ENCODE data around the gene PAX8. TPM values are rescaled to one million over a fixed set of nuclear protein-coding genes. Genes with fewer than 3 reads are reported as not detected.
A peak's percentile ranks its signal among the peaks of the same experiment; 100 is the strongest.

The PAX8 gene
- total RNA-seq, 1 donor from 2014 or later = not detected

- Histone ChIP-seq H3K9me3 (ENCODE audit: control insufficient read depth in 3 of 3, low read length in 3 of 3) (no peaks in the 10 kb centered on the region), H3K27ac (ENCODE audit: low read depth, low read length) (no peak overlapping the region), H3K4me1 (ENCODE audit: control insufficient read depth in 3 of 3, insufficient read depth in 3 of 3, low read length in 3 of 3) (peaks cover 0 to 11% (median 6%) of the 10 kb centered on the region in 3 donors), H3K27me3 (ENCODE audit: control insufficient read depth in 3 of 3, insufficient read depth in 3 of 3, low read length in 3 of 3) (no peaks in the 10 kb centered on the region), H3K36me3 (ENCODE audit: control insufficient read depth in 3 of 3, insufficient read depth in 3 of 3, low read length in 3 of 3) (no peaks in the 10 kb centered on the region), H3K9ac (ENCODE audit: low read depth in 1 of 3, low read length in 3 of 3) (peak overlapping the region in 2 of 3 donors; percentile 59 to 74), H3K4me3 (ENCODE audit: low read length in 3 of 3) (peak overlapping the region; percentile 63 to 84 (median 79))
These were observed 79.7 kb downstream of the PAX8 start for GRCh38 chr2:113198790-113199612.

- Histone ChIP-seq H3K9ac (ENCODE audit: low read depth in 1 of 3, low read length in 3 of 3) (peak overlapping the region in 2 of 3 donors; percentile 59 to 74), H3K36me3 (ENCODE audit: control insufficient read depth in 3 of 3, insufficient read depth in 3 of 3, low read length in 3 of 3) (no peaks in the 10 kb centered on the region), H3K27ac (ENCODE audit: low read depth, low read length) (no peak overlapping the region), H3K4me3 (ENCODE audit: low read length in 3 of 3) (peak overlapping the region; percentile 63 to 84 (median 79)), H3K4me1 (ENCODE audit: control insufficient read depth in 3 of 3, insufficient read depth in 3 of 3, low read length in 3 of 3) (peaks cover 0 to 11% (median 6%) of the 10 kb centered on the region in 3 donors), H3K9me3 (ENCODE audit: control insufficient read depth in 3 of 3, low read length in 3 of 3) (no peaks in the 10 kb centered on the region), H3K27me3 (ENCODE audit: control insufficient read depth in 3 of 3, insufficient read depth in 3 of 3, low read length in 3 of 3) (no peaks in the 10 kb centered on the region)
These were observed 80.5 kb downstream of the PAX8 start for GRCh38 chr2:113198048-113198789.

GRCh38 chr2:113197347-113198047 lies 81.2 kb downstream of the PAX8 start:
- no peak overlapping the region for H3K9ac ChIP-seq (ENCODE audit: low read depth in 1 of 3, low read length in 3 of 3)
- H3K4me1 ChIP-seq (ENCODE audit: control insufficient read depth in 3 of 3, insufficient read depth in 3 of 3, low read length in 3 of 3) = peaks cover 0 to 11% (median 6%) of the 10 kb centered on the region in 3 donors
- no peaks in the 10 kb centered on the region for H3K27me3 ChIP-seq (ENCODE audit: control insufficient read depth in 3 of 3, insufficient read depth in 3 of 3, low read length in 3 of 3)
- H3K4me3 ChIP-seq (ENCODE audit: low read length in 3 of 3) = no peak overlapping the region
- no peaks in the 10 kb centered on the region for H3K9me3 ChIP-seq (ENCODE audit: control insufficient read depth in 3 of 3, low read length in 3 of 3)
- H3K27ac ChIP-seq (ENCODE audit: low read depth, low read length) = no peak overlapping the region
- H3K36me3 ChIP-seq (ENCODE audit: control insufficient read depth in 3 of 3, insufficient read depth in 3 of 3, low read length in 3 of 3) = no peaks in the 10 kb centered on the region

- Histone ChIP-seq H3K9ac (ENCODE audit: low read depth in 1 of 3, low read length in 3 of 3) (no peak overlapping the region), H3K4me1 (ENCODE audit: control insufficient read depth in 3 of 3, insufficient read depth in 3 of 3, low read length in 3 of 3) (peaks cover 0 to 11% (median 6%) of the 10 kb centered on the region in 3 donors), H3K36me3 (ENCODE audit: control insufficient read depth in 3 of 3, insufficient read depth in 3 of 3, low read length in 3 of 3) (no peaks in the 10 kb centered on the region), H3K9me3 (ENCODE audit: control insufficient read depth in 3 of 3, low read length in 3 of 3) (no peaks in the 10 kb centered on the region), H3K27me3 (ENCODE audit: control insufficient read depth in 3 of 3, insufficient read depth in 3 of 3, low read length in 3 of 3) (no peaks in the 10 kb centered on the region), H3K27ac (ENCODE audit: low read depth, low read length) (no peak overlapping the region), H3K4me3 (ENCODE audit: low read length in 3 of 3) (no peak overlapping the region)
These were observed 81.9 kb downstream of the PAX8 start for GRCh38 chr2:113196839-113197238.

GRCh38 chr2:113195923-113196501 lies 82.7 kb downstream of the PAX8 start:
- H3K9ac ChIP-seq (ENCODE audit: low read depth in 1 of 3, low read length in 3 of 3) = no peak overlapping the region
- H3K4me1 ChIP-seq (ENCODE audit: control insufficient read depth in 3 of 3, insufficient read depth in 3 of 3, low read length in 3 of 3) = peaks cover 0 to 11% (median 6%) of the 10 kb centered on the region in 3 donors
- no peak overlapping the region for H3K4me3 ChIP-seq (ENCODE audit: low read length in 3 of 3)
- no peaks in the 10 kb centered on the region for H3K36me3 ChIP-seq (ENCODE audit: control insufficient read depth in 3 of 3, insufficient read depth in 3 of 3, low read length in 3 of 3)
- no peaks in the 10 kb centered on the region for H3K27me3 ChIP-seq (ENCODE audit: control insufficient read depth in 3 of 3, insufficient read depth in 3 of 3, low read length in 3 of 3)
- no peaks in the 10 kb centered on the region for H3K9me3 ChIP-seq (ENCODE audit: control insufficient read depth in 3 of 3, low read length in 3 of 3)
- H3K27ac ChIP-seq (ENCODE audit: low read depth, low read length) = no peak overlapping the region

- no peaks in the 10 kb centered on the region for H3K9me3 ChIP-seq (ENCODE audit: control insufficient read depth in 3 of 3, low read length in 3 of 3)
- no peak overlapping the region for H3K4me3 ChIP-seq (ENCODE audit: low read length in 3 of 3)
- H3K9ac ChIP-seq (ENCODE audit: low read depth in 1 of 3, low read length in 3 of 3) = no peak overlapping the region
- no peak overlapping the region for H3K27ac ChIP-seq (ENCODE audit: low read depth, low read length)
- H3K27me3 ChIP-seq (ENCODE audit: control insufficient read depth in 3 of 3, insufficient read depth in 3 of 3, low read length in 3 of 3) = no peaks in the 10 kb centered on the region
- H3K36me3 ChIP-seq (ENCODE audit: control insufficient read depth in 3 of 3, insufficient read depth in 3 of 3, low read length in 3 of 3) = no peaks in the 10 kb centered on the region
- no peaks in the 10 kb centered on the region for H3K4me1 ChIP-seq (ENCODE audit: control insufficient read depth in 3 of 3, insufficient read depth in 3 of 3, low read length in 3 of 3)
These were observed 86.1 kb downstream of the PAX8 start for GRCh38 chr2:113192459-113193100.

- Histone ChIP-seq H3K4me3 (ENCODE audit: low read length in 3 of 3) (no peak overlapping the region), H3K27ac (ENCODE audit: low read depth, low read length) (no peak overlapping the region), H3K36me3 (ENCODE audit: control insufficient read depth in 3 of 3, insufficient read depth in 3 of 3, low read length in 3 of 3) (no peaks in the 10 kb centered on the region), H3K9me3 (ENCODE audit: control insufficient read depth in 3 of 3, low read length in 3 of 3) (no peaks in the 10 kb centered on the region), H3K9ac (ENCODE audit: low read depth in 1 of 3, low read length in 3 of 3) (no peak overlapping the region), H3K4me1 (ENCODE audit: control insufficient read depth in 3 of 3, insufficient read depth in 3 of 3, low read length in 3 of 3) (no peaks in the 10 kb centered on the region), H3K27me3 (ENCODE audit: control insufficient read depth in 3 of 3, insufficient read depth in 3 of 3, low read length in 3 of 3) (no peaks in the 10 kb centered on the region)
These were observed 87.8 kb downstream of the PAX8 start for GRCh38 chr2:113190871-113191270.

- H3K4me3 ChIP-seq (ENCODE audit: low read length in 3 of 3) = no peak overlapping the region
- H3K27me3 ChIP-seq (ENCODE audit: control insufficient read depth in 3 of 3, insufficient read depth in 3 of 3, low read length in 3 of 3) = no peaks in the 10 kb centered on the region
- no peaks in the 10 kb centered on the region for H3K4me1 ChIP-seq (ENCODE audit: control insufficient read depth in 3 of 3, insufficient read depth in 3 of 3, low read length in 3 of 3)
- H3K27ac ChIP-seq (ENCODE audit: low read depth, low read length) = no peak overlapping the region
- H3K9me3 ChIP-seq (ENCODE audit: control insufficient read depth in 3 of 3, low read length in 3 of 3) = no peaks in the 10 kb centered on the region
- H3K9ac ChIP-seq (ENCODE audit: low read depth in 1 of 3, low read length in 3 of 3) = no peak overlapping the region
- H3K36me3 ChIP-seq (ENCODE audit: control insufficient read depth in 3 of 3, insufficient read depth in 3 of 3, low read length in 3 of 3) = no peaks in the 10 kb centered on the region
These were observed 91.0 kb downstream of the PAX8 start for GRCh38 chr2:113187771-113188170.

GRCh38 chr2:113186433-113186796 lies 92.3 kb downstream of the PAX8 start:
- Histone ChIP-seq H3K4me3 (ENCODE audit: low read length in 3 of 3) (no peak overlapping the region), H3K36me3 (ENCODE audit: control insufficient read depth in 3 of 3, insufficient read depth in 3 of 3, low read length in 3 of 3) (no peaks in the 10 kb centered on the region), H3K27me3 (ENCODE audit: control insufficient read depth in 3 of 3, insufficient read depth in 3 of 3, low read length in 3 of 3) (no peaks in the 10 kb centered on the region), H3K27ac (ENCODE audit: low read depth, low read length) (no peak overlapping the region), H3K9ac (ENCODE audit: low read depth in 1 of 3, low read length in 3 of 3) (no peak overlapping the region), H3K4me1 (ENCODE audit: control insufficient read depth in 3 of 3, insufficient read depth in 3 of 3, low read length in 3 of 3) (no peaks in the 10 kb centered on the region), H3K9me3 (ENCODE audit: control insufficient read depth in 3 of 3, low read length in 3 of 3) (no peaks in the 10 kb centered on the region)
